GM19324 (cell line): ENCODE results near the gene DPM1.

Source experiments
- ATAC-seq: cut with Tn5 transposase; IDR thresholded peaks from one replicate; pipeline ENCODE4 v1.9.1; 2021; ENCODE audit warnings: mild to moderate bottlenecking, moderate library complexity; ENCODE audit not compliant: unreplicated experiment, low FRiP score

The DPM1 gene

DNA sequence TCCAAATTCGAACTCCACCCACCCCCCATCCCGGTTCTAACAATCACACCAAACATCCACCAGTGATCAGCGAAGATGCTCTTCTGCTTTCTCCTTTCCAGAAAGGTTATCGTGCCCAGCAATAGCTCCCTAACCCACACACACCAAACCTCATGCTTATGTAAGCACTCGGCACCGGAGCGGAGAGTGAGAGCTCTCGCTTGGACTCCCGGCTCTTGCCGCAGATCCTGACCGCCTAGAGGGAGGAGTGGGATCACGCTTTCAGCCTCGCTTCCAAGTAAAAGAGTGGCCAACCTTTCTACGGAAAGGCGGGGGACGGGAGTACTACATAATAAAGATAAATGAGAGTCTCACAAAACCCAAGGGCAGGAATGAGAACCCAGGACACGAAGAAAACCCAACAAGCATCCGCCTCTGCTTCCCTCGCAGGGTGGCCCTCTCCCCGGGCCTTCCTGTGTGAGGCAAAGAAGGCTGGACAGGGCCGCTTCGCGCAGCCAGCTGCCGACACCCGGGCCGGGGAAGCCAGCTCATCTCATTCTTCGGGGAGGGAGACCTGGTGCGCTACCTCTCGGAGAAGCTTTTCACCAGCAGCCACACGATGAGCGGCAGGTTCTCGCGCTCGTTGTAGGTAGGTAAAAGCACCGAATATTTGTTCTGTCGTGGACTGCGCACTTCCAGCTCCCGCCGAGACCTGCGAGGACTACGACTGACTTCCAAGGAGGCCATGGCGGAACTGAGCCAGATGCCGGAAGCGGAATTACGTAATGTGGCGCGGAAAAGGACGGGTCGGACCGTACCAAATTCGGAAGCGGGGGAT, at the start of gene DPM1:
TSS of gene DPM1 (minus strand) at position 735 of the 817 bp plus-strand sequence. CDS start at position 726, 9 bp downstream.
- peak; percentile 88 for ATAC-seq

DNA sequence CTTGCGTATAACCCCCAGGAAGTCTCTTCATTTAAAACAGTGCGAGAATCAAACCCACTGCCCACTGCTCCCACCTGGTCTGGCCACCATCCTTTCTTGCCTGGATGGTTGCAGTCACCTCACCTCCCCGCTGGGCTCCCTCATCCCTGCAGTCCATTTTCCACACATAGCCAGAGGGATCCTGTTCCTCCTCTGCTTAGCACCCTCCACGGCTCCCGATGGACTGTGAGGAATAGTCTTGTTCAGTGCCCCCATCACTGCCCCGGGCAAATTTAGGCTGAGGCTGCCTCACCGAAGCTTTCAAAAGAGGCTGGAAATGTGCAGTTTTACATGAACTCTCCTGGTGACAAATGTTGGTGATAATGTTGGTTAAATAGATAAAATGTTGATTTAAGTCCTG, 46.9 kb upstream of the DPM1 start:
- no peak for ATAC-seq

GRCh38 chr20:51004781-51005180, 46.4 kb upstream of the DPM1 start:
- no peak for ATAC-seq

DNA sequence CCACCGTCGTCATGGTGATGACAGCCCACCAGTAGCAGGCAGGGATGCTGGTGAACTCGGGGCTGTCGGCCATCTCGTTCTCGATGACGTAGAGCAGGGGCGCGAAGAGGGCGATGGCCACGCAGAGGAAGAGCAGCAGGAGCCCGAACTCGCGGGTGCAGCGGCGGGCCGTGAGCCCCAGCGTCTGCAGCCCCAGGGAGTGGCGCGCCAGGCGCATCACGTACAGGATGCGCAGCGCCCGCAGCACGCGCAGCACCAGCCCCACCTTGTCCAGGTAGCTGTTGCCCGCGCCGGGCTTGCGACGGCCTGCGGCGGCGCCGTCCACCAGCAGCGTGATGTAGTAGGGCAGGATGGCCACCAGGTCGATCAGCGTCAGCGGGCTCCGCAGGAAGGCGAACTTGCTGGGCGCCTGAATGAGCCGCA, 46.0 kb upstream of the DPM1 start:
- no peak for ATAC-seq

GRCh38 chr20:51003753-51004152, 45.4 kb upstream of the DPM1 start:
- no peak for ATAC-seq

- ATAC-seq = no peak
These were observed 44.3 kb upstream of the DPM1 start for GRCh38 chr20:51002633-51003032.

DNA sequence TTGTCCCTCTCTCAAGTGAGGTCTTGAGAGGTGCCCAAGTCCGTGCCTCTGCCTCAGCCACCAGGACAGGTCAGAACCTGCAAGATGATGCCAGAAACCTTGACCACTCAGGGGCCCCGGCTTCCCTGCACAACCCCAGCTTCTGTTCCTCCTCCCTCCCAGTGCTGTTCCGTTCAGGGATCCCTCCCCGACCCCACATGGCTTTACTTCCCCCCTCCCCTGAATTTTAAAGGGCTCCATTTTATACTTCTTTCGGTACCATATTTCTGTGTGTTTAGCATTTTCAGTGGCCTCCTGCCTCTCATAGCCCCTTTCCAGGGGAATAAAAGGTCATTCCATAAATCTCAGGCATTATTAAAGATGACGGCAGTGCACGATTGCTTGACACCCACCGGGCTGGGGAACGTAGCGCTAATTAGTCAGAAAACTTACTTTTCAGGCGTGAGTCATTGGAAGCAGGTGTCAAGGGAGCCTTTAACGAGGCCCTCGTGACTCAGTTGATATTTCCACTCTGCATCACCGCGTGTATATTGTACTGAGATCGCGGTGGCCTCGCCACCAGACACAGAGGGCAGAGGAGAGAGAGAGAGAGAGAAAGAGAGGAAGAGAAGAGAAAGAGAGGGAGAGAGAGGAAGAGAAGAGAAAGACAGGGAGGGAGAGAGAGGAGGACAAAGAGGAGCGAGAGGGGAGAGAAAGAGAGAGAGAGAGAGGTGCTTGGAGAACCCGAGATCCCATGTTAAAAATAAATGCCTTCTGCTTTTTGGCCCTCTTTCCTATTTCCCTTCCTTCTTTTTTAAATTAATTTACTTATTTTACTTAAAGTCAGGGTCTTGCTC, 43.3 kb upstream of the DPM1 start:
- ATAC-seq = no peak

- no peak for ATAC-seq
These were observed 41.0 kb upstream of the DPM1 start for GRCh38 chr20:50999355-50999754.

DNA sequence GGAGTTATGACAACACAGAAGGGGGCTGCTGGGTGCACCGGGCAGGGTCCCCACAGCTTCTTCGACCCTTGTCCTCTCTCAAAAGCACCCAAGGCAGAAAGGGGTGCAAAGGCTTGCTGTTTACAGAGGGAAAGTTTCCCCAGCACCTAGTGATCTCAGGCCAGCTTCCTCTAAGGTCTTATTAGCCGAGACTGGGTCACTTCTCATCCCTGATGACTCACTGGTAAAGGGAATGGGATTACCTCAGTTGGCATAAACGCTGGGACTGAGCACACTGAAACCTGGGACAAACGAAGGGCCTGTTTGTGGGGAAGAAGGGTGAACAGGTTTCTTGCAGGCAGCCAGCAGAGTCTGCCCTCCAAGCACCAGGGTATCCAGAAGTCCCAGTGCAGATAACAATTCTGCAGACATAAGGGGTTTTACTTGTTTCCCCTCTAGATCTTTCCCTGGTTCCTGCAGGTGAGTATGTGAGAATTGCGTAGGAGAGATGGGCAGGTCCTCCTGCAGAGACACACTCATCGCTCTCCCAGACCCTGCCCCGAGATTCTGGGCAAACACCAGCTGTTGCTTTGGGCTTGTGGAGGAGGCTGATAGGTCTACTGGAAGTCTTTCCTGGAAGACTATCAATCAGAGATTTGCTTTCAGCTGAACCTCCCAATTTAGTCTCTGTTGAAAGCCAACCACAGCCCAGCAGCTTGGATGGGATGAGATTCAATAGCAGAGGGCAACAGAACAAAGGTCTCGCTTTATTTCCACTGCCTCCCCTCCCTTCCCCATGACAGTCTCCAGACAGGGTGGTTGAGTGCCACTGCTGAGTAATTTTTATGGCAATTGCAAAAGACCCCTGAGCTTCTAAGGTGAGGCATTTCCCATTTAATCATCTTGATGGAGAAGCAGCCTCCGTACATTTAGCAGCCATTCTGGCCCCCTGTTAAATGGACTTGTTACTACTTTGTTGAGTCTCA, 38.9 kb upstream of the DPM1 start:
- no peak for ATAC-seq

- ATAC-seq = no peak
These were observed 37.2 kb upstream of the DPM1 start for GRCh38 chr20:50995506-50995905.

DNA sequence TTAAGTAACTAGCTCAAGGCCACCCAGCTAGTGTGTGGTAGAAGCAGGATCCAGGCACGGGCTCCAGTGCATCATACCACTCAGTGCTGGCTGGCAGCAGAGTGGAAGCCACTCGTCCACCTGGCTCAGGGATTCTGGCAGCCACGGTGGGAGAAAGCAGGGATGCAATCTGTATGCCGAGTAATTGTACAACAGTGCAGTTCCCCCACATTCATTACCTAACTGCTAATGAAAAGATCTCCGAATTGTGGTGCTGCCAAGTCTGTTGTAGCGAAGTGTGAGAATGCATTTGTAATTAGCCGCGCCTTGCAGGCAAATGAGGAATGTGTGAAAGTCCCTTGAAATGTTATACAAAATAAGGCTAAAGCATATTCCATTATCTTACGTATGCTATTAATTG, 35.5 kb upstream of the DPM1 start:
- ATAC-seq = no peak

DNA sequence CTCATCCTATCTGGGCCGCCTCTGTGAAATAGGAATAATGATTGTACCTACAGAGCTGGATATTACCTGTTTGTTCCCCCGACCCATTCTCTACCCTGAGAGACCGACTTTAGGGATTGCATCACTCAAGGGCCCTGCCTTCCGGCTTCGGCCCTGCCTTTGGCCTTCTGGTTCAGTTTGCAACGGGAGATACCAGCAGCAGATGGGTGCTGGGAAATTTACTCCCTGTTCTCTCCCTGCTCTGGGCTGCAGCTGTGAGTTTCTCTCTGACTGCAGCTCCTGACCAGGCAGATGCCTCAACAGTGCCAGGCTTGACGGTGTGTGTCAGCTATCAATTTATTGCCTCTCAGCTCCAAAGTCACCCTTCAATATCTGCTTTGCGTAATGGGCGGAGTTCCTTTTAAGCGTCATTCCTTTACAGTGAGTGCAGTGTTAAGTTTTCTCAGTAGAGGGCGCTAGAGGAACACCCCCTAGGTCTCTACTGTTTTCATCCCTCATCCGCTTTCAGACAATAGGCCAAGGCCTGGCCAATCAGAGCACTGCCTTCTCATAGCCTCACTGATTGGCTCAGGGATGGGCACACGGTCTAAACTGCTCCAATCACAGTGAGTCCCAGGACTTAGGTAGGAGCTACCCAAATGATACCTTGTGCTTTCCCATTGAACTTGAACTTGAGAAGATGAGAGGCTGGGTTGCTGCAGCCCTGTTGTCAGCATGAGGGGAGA, 34.6 kb upstream of the DPM1 start:
- ATAC-seq = no peak

GRCh38 chr20:50992336-50992732, 34.0 kb upstream of the DPM1 start:
- no peak for ATAC-seq

- no peak for ATAC-seq
These were observed 32.7 kb upstream of the DPM1 start for GRCh38 chr20:50991076-50991475.

- ATAC-seq = no peak
These were observed 29.3 kb upstream of the DPM1 start for GRCh38 chr20:50987493-50988210.

DNA sequence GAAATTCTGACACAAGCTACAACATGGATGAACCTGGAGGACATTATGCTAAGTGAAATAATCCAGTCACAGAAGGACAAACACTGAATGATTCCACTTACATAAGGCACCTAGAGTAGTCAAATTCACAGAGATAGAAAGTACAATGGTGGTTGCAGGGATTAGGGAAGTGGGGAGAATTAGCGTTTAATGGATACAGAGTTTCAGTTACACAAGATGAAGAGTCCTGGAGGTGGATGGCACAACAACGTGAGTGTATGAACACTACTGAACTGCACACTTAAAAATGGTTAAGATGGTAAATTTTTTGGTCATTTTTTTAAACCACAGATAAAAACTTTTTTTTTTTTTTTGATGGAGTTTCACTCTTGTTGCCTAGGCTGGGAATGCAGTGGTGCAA, 25.0 kb upstream of the DPM1 start:
- no peak for ATAC-seq

DNA sequence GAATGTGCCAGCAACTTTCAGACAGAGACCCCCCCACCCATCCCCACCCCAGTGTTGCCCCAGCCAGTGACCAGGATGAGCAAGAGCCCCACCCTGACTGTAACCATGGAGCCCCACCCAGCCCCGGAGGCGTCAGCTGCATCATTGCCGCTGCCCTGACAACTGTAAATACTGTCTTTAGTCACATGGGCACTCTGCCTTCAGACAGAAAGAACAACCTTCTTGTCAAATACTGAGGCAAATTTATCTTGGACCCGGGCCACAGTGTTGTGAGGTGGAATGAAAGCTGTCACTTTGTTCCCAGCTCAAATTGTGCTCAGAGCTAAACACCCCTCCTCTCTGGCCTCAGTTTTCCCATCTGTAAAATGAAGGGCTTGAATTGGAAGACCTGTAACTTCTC, 24.0 kb upstream of the DPM1 start:
- ATAC-seq = no peak

GRCh38 chr20:50981714-50982048, 23.3 kb upstream of the DPM1 start:
- ATAC-seq = no peak
